Subcutaneous adipose tissue (tissue), 4 donors: Measurements from ENCODE around the gene GALNT8. TPM values are rescaled to one million over a fixed set of nuclear protein-coding genes. Genes with fewer than 3 reads are reported as not detected.

ENCODE experiments used
- total RNA-seq, 4 donors: library from RNA; depleted of rRNA; stranded (reverse); fragments of >200 nt; gene quantifications; one replicate each; pipeline ENCODE4 v1.1.0, GENCODE V29; 2016
- TF ChIP-seq, protein P1 (sequence below): fragments of 450-650 bp; IDR thresholded peaks from one replicate; pipeline ENCODE4 v1.5.1; 2016; ENCODE audit warnings: low read depth, mild to moderate bottlenecking, control low read depth, antibody characterized with exemption, moderate library complexity

The GALNT8 gene
- total RNA-seq, 4 donors from 2014 or later, result 0.33 to 3.3 (median 1.3) TPM

DNA sequence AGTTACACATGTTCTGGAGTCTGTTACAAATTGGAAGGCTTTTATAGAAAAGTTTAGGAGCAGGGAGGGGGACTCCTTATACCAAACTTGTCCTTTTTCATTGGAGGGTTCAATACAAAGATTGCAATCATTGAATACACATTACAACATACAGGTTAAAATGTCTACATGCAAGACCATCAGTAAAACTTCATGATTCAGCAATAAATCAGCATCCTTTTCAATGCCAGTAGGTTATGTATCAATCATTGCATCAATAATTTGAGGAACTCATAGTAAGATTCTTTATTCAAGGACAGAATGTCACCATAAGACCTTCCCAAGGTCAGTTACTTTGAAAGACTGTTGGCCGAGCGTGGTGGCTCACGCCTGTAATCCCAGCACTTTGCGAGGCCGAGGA lies 16.5 kb upstream of the GALNT8 start:
- TF ChIP-seq, protein P1, sequence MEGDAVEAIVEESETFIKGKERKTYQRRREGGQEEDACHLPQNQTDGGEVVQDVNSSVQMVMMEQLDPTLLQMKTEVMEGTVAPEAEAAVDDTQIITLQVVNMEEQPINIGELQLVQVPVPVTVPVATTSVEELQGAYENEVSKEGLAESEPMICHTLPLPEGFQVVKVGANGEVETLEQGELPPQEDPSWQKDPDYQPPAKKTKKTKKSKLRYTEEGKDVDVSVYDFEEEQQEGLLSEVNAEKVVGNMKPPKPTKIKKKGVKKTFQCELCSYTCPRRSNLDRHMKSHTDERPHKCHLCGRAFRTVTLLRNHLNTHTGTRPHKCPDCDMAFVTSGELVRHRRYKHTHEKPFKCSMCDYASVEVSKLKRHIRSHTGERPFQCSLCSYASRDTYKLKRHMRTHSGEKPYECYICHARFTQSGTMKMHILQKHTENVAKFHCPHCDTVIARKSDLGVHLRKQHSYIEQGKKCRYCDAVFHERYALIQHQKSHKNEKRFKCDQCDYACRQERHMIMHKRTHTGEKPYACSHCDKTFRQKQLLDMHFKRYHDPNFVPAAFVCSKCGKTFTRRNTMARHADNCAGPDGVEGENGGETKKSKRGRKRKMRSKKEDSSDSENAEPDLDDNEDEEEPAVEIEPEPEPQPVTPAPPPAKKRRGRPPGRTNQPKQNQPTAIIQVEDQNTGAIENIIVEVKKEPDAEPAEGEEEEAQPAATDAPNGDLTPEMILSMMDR, result no peak

DNA sequence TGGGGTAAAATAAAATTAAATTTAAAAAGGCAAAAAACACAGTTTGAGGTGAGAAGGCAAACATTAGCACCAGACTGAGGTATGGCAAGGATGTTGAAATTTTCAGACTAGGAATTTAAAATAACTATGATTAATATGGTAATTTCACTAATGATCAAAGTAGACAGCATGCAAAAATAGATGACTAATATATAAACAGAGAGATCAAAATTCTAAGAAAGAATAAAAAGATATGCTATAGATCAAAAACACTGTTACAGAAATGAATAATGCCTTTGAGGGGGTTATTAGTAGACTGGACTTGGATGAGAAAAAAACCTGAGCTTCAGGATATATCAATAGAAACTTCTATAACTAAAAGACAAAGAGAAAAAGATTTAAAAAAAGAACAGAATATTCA lies 14.4 kb upstream of the GALNT8 start:
- TF ChIP-seq, protein P1, result no peak

DNA sequence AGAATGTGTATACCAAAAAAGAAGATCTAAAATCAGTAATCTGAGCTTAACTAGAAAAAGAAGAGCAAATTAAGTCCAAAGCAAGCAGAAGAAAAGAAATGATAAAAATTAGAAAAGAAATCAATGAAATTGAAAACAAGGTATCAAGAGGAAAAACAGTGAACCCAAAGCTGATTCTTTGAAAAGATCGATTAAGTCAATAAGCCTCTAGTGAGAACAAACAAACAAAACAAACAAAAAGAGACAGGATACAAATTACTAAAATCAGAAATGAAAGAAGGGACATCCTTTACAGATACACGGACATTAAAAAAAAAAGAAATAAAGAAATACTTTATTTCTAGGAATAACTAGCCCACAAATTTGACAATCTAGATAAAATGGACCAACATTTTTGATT lies 12.9 kb upstream of the GALNT8 start:
- TF ChIP-seq, protein P1, result no peak

DNA sequence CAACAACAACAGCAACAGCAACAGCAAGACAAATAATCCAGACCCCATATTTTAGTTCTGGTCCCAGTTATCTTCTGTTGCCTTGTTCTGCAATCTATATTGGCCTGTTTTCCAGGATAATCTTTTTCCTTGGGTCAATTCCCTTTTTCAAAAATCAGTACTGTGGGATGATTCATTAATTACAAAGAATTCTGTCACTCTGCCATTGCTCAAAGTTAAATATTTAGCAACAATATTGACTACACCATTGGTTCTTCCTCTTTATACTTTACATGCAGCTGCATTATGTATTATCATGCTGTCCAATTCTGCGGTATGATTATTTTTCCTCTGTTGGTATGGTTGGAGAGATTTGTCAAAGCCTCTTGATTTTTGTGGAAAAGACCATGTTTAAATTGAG lies 10.1 kb upstream of the GALNT8 start:
- TF ChIP-seq, protein P1, result no peak

DNA sequence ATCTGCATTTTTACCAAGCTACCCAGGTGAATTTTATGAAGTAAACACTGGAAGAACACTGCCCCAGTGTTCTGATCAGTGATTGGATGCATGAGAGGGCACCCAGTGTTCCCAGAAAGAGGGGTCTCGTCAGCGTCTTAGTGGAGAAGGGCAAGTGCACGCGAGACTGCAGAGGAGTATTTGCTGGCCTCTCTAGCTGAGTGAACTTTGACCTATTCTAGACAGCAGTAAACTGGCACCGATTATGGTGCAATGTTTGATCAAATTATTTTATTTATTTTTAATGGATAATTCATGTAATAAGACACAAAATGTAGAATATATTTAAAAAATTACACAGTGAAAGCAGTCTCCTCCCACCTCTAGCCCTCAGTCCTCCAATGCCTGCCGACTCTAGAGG lies 5.3 kb upstream of the GALNT8 start:
- TF ChIP-seq, protein P1, result no peak

DNA sequence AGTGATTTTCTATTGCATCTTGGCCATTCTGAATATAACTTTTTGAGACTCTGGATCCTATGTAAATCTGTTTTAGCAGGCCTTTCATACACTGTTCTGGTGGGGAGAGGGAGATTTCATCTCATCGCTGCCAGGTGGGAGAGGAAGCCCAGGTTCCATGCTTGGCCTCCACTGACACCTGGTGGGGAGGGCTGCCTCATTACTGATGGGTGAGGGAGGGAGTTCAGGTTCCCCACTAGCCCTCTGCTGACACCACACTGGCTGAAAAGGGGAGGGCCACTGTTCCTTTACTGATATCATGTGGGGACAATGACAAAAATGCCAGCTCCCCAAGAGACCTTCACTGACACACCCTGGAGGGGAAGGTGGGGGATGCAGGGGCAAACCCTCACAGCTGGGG lies 2.4 kb upstream of the GALNT8 start:
- TF ChIP-seq, protein P1, result no peak

DNA sequence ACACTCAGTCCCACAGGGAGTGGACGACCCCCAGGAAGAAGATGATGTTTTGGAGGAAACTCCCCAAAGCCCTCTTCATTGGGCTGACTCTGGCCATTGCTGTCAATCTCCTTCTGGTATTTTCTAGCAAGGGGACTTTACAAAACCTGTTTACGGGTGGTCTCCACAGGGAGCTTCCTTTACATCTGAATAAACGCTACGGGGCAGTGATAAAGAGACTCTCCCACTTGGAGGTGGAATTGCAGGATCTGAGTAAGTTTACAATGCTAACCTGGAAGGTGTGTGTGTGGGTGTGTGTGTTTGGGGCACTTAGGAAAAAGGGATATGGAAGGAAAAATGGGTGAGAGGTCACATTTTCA lies 416 bp downstream of the GALNT8 start:
- TF ChIP-seq, protein P1, result no peak
